Panc1 (cell line): ENCODE data around the gene VWF.

Experiments used
- CTCF ChIP-seq: fragments of 450-650 bp; IDR thresholded peaks from 2 replicates; pipeline ENCODE4 v1.5.1; 2017; ENCODE audit warnings: mild to moderate bottlenecking
- POLR2AphosphoS5 ChIP-seq: IDR thresholded peaks from 2 replicates; pipeline ENCODE4 v1.6.1; 2012; ENCODE audit warnings: mild to moderate bottlenecking, low read depth, low read length, moderate library complexity
- REST ChIP-seq, 2 experiments: IDR thresholded peaks; 2 replicates each; pipeline ENCODE4 v1.6.1; 2011 to 2012; ENCODE audit warnings: low read depth in 2 of 2, control low read depth in 1 of 2, low read length in 1 of 2, mild to moderate bottlenecking in 1 of 2, moderate library complexity in 1 of 2; ENCODE audit not compliant: insufficient read depth in 1 of 2
- SIN3A ChIP-seq: IDR thresholded peaks from 2 replicates; pipeline ENCODE4 v1.6.1; 2012; ENCODE audit warnings: low read depth, mild to moderate bottlenecking, low read length, moderate library complexity, borderline replicate concordance; ENCODE audit not compliant: insufficient read depth
- TCF7L2 ChIP-seq: IDR thresholded peaks from 2 replicates; pipeline ENCODE4 v1.6.1; 2011; ENCODE audit warnings: mild to moderate bottlenecking, low read depth, low read length, inconsistent platforms

DNA sequence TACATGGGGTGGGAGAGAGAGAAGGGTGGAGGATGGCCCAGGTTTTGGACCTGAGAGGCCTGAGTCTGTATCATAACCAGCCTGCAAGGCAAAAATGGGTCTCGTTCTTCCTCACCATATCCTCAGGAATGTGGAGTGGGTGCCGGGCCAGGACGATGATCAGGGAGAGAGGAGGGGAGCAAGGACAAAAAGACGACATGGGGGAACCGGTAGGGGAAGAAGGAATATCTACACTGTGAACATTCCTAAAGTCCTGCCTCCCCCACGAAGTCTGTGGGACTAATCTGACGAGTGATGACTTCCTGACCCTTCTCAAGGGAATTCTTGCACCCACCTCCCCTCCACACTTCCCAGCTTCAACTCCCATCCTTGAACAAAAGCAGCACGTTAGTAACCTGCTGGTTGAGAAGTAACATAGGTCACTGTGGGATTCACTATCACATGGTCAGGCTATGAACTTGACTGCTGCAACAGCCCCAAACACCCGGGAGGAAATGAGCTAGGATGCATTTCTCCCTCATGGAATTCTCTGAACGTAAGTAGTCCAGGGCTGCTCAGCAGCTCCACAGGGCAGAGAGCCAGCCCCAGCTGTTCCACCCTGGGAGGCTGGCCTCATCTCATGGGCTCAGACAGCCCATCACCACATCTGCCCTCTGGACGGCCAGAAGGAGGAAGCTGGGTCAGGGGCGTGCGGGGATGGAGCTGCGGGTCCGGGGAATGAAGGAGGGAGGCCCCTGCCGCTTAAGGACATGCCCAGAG is 36.8 kb upstream of the VWF start:
- no peak for TF ChIP-seq CTCF
- TF ChIP-seq SIN3A: no peak
- TF ChIP-seq TCF7L2: no peak
- no peak for TF ChIP-seq POLR2AphosphoS5
- TF ChIP-seq REST (IDR thresholded peaks at IDR 0.05; ENCODE audit: insufficient read depth in 1 of 2, low read depth in 2 of 2, low read length in 1 of 2): no peak
